IMR-90 (cell line): Measurements from ENCODE around the gene HDAC7. TPM values are rescaled to one million over a fixed set of nuclear protein-coding genes. Genes with fewer than 3 reads are reported as not detected.

Source experiments
- ATAC-seq: fragments of 200-7000 bp; cut with Tn5 transposase; 2 replicates; pipeline ENCODE4 v1.9.1; 2020; ENCODE audit warnings: low read depth, mild to moderate bottlenecking, moderate library complexity
- BruUV-seq: library from RNA; stranded (reverse); fragments of 400-500 nt; replicated peaks from 2 replicates; lab custom pipeline; 2021; lab: Mats Ljungman, UMichigan
- CTCF ChIA-PET: fragments of 300-600 bp; formaldehyde crosslinking; extraction: SDS; loops from one replicate; lab custom pipeline; 2021; ENCODE audit warnings: antibody characterized with exemption; lab: Yijun Ruan, JAX
- POLR2A ChIA-PET: fragments of 300-600 bp; sonication (Branson Sonifier 250); formaldehyde crosslinking; loops from one replicate; lab custom pipeline; 2022; ENCODE audit warnings: antibody characterized with exemption; ENCODE audit not compliant: unreplicated experiment; lab: Charles Lee
- DNase-seq: peaks from one replicate; pipeline ENCODE4 v3.0.0; 2013
- H2AFZ ChIP-seq: replicated peaks from 2 replicates; pipeline ENCODE3; 2013; ENCODE audit warnings: low read length, mild to moderate bottlenecking; ENCODE audit not compliant: poor library complexity
- H2AK5ac ChIP-seq: 2 replicates; pipeline ENCODE4 v1.6.1; 2013; ENCODE audit warnings: low read depth, low read length, inconsistent platforms
- H2AK9ac ChIP-seq: replicated peaks from 2 replicates; pipeline ENCODE3; 2013; ENCODE audit warnings: mild to moderate bottlenecking, low read depth, low read length, moderate library complexity; ENCODE audit not compliant: poor library complexity
- H2BK120ac ChIP-seq: 2 replicates; pipeline ENCODE4 v1.6.1; 2013; ENCODE audit warnings: low read depth, low read length, inconsistent platforms
- H2BK15ac ChIP-seq: 3 replicates; pipeline ENCODE4 v1.6.1; 2013; ENCODE audit warnings: low read depth, low read length, inconsistent platforms
- H2BK20ac ChIP-seq: 2 replicates; pipeline ENCODE4 v1.6.1; 2013; ENCODE audit warnings: low read depth, mild to moderate bottlenecking, inconsistent platforms, low read length, moderate library complexity
- H2BK5ac ChIP-seq: 2 replicates; pipeline ENCODE4 v1.6.1; 2013; ENCODE audit warnings: mild to moderate bottlenecking, low read depth, low read length, inconsistent platforms; ENCODE audit not compliant: poor library complexity, severe bottlenecking
- H3K14ac ChIP-seq: replicated peaks from 2 replicates; pipeline ENCODE4 v1.6.1; 2013; ENCODE audit warnings: low read depth, low read length, inconsistent platforms
- H3K18ac ChIP-seq: 2 replicates; pipeline ENCODE4 v1.6.1; 2013; ENCODE audit warnings: low read depth, low read length, control low read depth
- H3K23ac ChIP-seq: 2 replicates; pipeline ENCODE4 v1.6.1; 2013; ENCODE audit warnings: low read depth, low read length, inconsistent platforms
- H3K27ac ChIP-seq: 2 replicates; pipeline ENCODE4 v1.5.1; 2013; ENCODE audit warnings: mild to moderate bottlenecking, control low read depth, low read length; ENCODE audit not compliant: insufficient read depth
- H3K27me3 ChIP-seq: 2 replicates; pipeline ENCODE4 v1.6.1; 2013; ENCODE audit warnings: low read length; ENCODE audit not compliant: control insufficient read depth, insufficient read depth
- H3K36me3 ChIP-seq: 2 replicates; pipeline ENCODE4 v1.6.1; 2013; ENCODE audit warnings: low read length, mixed read lengths; ENCODE audit not compliant: control insufficient read depth, insufficient read depth
- H3K4ac ChIP-seq: 2 replicates; pipeline ENCODE4 v1.6.1; 2013; ENCODE audit warnings: low read depth, low read length, inconsistent platforms
- H3K4me1 ChIP-seq: 2 replicates; pipeline ENCODE4 v1.6.1; 2013; ENCODE audit warnings: low read length, mixed read lengths; ENCODE audit not compliant: control insufficient read depth, insufficient read depth
- H3K4me2 ChIP-seq: 2 replicates; pipeline ENCODE4 v1.6.1; 2013; ENCODE audit warnings: low read depth, mild to moderate bottlenecking, control low read depth, low read length, moderate library complexity
- H3K4me3 ChIP-seq: 2 replicates; pipeline ENCODE4 v1.5.1; 2013; ENCODE audit warnings: low read depth, mild to moderate bottlenecking, control low read depth, low read length, moderate library complexity; ENCODE audit not compliant: insufficient read depth
- H3K56ac ChIP-seq: 2 replicates; pipeline ENCODE4 v1.6.1; 2013; ENCODE audit warnings: low read length, inconsistent platforms; ENCODE audit not compliant: insufficient read depth; ENCODE audit errors: extremely low read depth
- H3K79me1 ChIP-seq, 2 experiments: 2 replicates each; pipeline ENCODE4 v1.6.1; 2013; ENCODE audit warnings: low read length in 2 of 2, inconsistent platforms in 1 of 2, low read depth in 1 of 2
- H3K9ac ChIP-seq: 2 replicates; pipeline ENCODE4 v1.6.1; 2013; ENCODE audit warnings: low read depth, low read length, control low read depth
- H3K9me1 ChIP-seq: 2 replicates; pipeline ENCODE4 v1.6.1; 2013; ENCODE audit warnings: low read length, inconsistent platforms; ENCODE audit not compliant: insufficient read depth
- H3K9me3 ChIP-seq: 2 replicates; pipeline ENCODE4 v1.6.1; 2013; ENCODE audit warnings: low read length; ENCODE audit not compliant: control insufficient read depth, insufficient read depth
- H4K20me1 ChIP-seq: 2 replicates; pipeline ENCODE4 v1.6.1; 2013; ENCODE audit warnings: low read length, inconsistent platforms; ENCODE audit not compliant: insufficient read depth
- H4K5ac ChIP-seq: 2 replicates; pipeline ENCODE4 v1.6.1; 2013; ENCODE audit warnings: mild to moderate bottlenecking, low read depth, low read length, control low read depth
- H4K8ac ChIP-seq, 2 experiments: 2 replicates each; pipeline ENCODE4 v1.6.1; 2013; ENCODE audit warnings: low read depth in 2 of 2, low read length in 2 of 2, control low read depth in 1 of 2, inconsistent platforms in 1 of 2
- H4K91ac ChIP-seq: 2 replicates; pipeline ENCODE4 v1.6.1; 2013; ENCODE audit warnings: low read depth, low read length, inconsistent platforms; ENCODE audit not compliant: insufficient read depth
- BHLHE40 ChIP-seq: fragments of 150-350 bp; IDR thresholded peaks from 2 replicates; pipeline ENCODE4 v1.6.1; 2016; ENCODE audit warnings: mild to moderate bottlenecking, low read depth, low read length
- CEBPB ChIP-seq: IDR thresholded peaks from 2 replicates; pipeline ENCODE4 v1.6.1; 2012; ENCODE audit warnings: low read depth, low read length, improper control_type of control experiment
- FOS ChIP-seq: fragments of 150-350 bp; IDR thresholded peaks from 2 replicates; pipeline ENCODE4 v1.6.1; 2016; ENCODE audit warnings: low read depth, low read length
- NFE2L2 ChIP-seq: fragments of 150-350 bp; IDR thresholded peaks from 2 replicates; pipeline ENCODE4 v1.6.1; 2016; ENCODE audit warnings: low read depth, mild to moderate bottlenecking, low read length
- RAD21 ChIP-seq: IDR thresholded peaks from 2 replicates; pipeline ENCODE4 v1.6.1; 2012; ENCODE audit warnings: low read length, improper control_type of control experiment
- SMC3 ChIP-seq: fragments of 150-350 bp; IDR thresholded peaks from 2 replicates; pipeline ENCODE4 v1.6.1; 2016; ENCODE audit warnings: low read depth, mild to moderate bottlenecking, antibody characterized with exemption, low read length, moderate library complexity
- WGBS, 2 experiments: methylation state at CpG; one replicate each; pipeline versions ENCODE4 v1.1.5 to v1.1.7; 2013; ENCODE audit warnings: missing lambda C conversion rate in 2 of 2; ENCODE audit not compliant: insufficient read length in 1 of 2; ENCODE audit errors: extremely low coverage in 2 of 2; 5-methylcytosine and 5-hydroxymethylcytosine counted together
- dilution Hi-C: fragments of 300-500 bp; cut with HindIII; formaldehyde crosslinking; loops from one replicate; pipeline ENCODE4 v1.14.3; 2018; ENCODE audit warnings: low sequenced_read_pairs; ENCODE audit not compliant: unreplicated experiment
- in situ Hi-C: fragments of 300-500 bp; cut with MboI; formaldehyde crosslinking; loops from 3 replicates; pipeline ENCODE4 v1.14.3; 2019; ENCODE audit warnings: low sequenced_read_pairs, inconsistent platforms, mixed read lengths
- intact Hi-C: fragments of 100-400 bp; cut with micrococcal nuclease; formaldehyde crosslinking; loops from 2 replicates; pipeline ENCODE4 v1.10.0; 2022
- polyA plus RNA-seq, 3 experiments: library from polyadenylated mRNA; depleted of rRNA; stranded (reverse); fragments of >200 nt; gene quantifications; 2 replicates each; pipeline ENCODE4 v1.2.3, GENCODE V29; 2012; ENCODE audit warnings: low replicate concordance in 1 of 3
- total RNA-seq: library from RNA; depleted of rRNA; stranded (reverse); fragments of >200 nt; gene quantifications from 2 replicates; pipeline ENCODE4 v1.2.3, GENCODE V29; 2012

HDAC7 gene
- total and polyA plus RNA-seq, 2 of the 4 experiments (the other 2 are of a cell fraction), result 10.4 to 64.7 TPM

GRCh38 chr12:47856094-47856493 is 36.4 kb upstream of the HDAC7 start:
- in situ Hi-C loops, result no loop called here
- no peaks in the 10 kb centered on the region for H4K20me1 ChIP-seq
- no peak overlapping the region for H3K4ac ChIP-seq
- no peak overlapping the region for H4K91ac ChIP-seq
- ChIA-PET CTCF (no interaction called here), POLR2A (no interaction called here)
- no peak overlapping the region for H3K23ac ChIP-seq
- no peak overlapping the region for H3K56ac ChIP-seq
- H3K36me3 ChIP-seq, result peaks cover 7% of the 10 kb centered on the region
- BruUV-seq, result no TSS peak
- H2BK20ac ChIP-seq, result no peak overlapping the region
- ATAC-seq (no peak), DNase-seq (no peak)
- intact Hi-C loops, result no loop called here
- H2AFZ ChIP-seq, result no peak overlapping the region
- H2BK120ac ChIP-seq, result no peak overlapping the region
- no peak overlapping the region for H4K8ac ChIP-seq
- TF ChIP-seq CEBPB (no peak), SMC3 (no peak), NFE2L2 (no peak), BHLHE40 (no peak), FOS (no peak), RAD21 (no peak)
- dilution Hi-C loops, result no loop called here
- no peaks in the 10 kb centered on the region for H3K9me3 ChIP-seq
- H2AK5ac ChIP-seq, result no peak overlapping the region
- no CpG with 5 or more reads among the region's 1 CpG for WGBS, 2 experiments
- H3K18ac ChIP-seq, result no peak overlapping the region
- no peak overlapping the region for H2AK9ac ChIP-seq
- H3K4me1 ChIP-seq, result peaks cover 15% of the 10 kb centered on the region
- H3K4me3 ChIP-seq, result no peak overlapping the region
- H2BK15ac ChIP-seq, result no peak overlapping the region
- H3K9ac ChIP-seq, result no peak overlapping the region
- no peak overlapping the region for H2BK5ac ChIP-seq
- H3K27ac ChIP-seq, result no peak overlapping the region
- H3K79me1 ChIP-seq, result peaks cover 0 to 5% of the 10 kb centered on the region in 2 experiments; a peak in 1 of 4 replicates
- no peaks in the 10 kb centered on the region for H3K27me3 ChIP-seq
- peaks cover 8% of the 10 kb centered on the region for H3K9me1 ChIP-seq
- H3K14ac ChIP-seq, result no peak overlapping the region
- no peak overlapping the region for H3K4me2 ChIP-seq
- no peak overlapping the region for H4K5ac ChIP-seq
